ENCODE measurements around the gene VPS26B. TPM values are rescaled to one million over a fixed set of nuclear protein-coding genes. Genes with fewer than 3 reads are reported as not detected.

VPS26B gene
- total RNA-seq, 1 donor from 2014 or later = 19.2 TPM

DNA sequence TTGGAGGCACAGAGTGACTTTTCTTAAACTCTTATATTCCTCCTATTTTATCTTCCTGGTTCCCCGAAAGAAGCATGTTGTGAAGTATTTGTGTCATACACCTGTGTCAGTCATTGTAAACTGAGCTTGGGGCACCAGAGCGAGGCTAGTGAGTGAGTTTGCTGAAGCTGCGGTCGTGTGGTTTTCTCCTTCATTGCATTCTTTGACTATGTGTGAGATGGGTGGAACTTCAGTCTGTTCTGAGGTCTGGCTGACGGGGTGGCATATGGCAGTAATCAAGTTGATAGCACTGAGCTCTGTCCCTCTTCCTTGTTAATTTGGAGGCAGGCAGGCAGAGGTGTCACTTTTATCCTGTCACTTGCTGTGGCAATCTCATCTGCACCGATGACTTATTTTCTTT is 4.2 kb downstream of the VPS26B start:
- DNase-seq (ENCODE audit: low read depth) (no peak), FAIRE-seq (no peak)

GRCh38 chr11:134229126-134229790 is 4.8 kb downstream of the VPS26B start:
- H3K4me3 ChIP-seq (ENCODE audit: low read depth, low read length) = no peak overlapping the region
- no peaks in the 10 kb centered on the region for H3K27me3 ChIP-seq (ENCODE audit: control insufficient read depth, insufficient read depth, low read length)
- FAIRE-seq = no peak
- DNase-seq (ENCODE audit: low read depth) = peak; percentile 25
- H3K36me3 ChIP-seq (ENCODE audit: control insufficient read depth, insufficient read depth, low read length) = no peaks in the 10 kb centered on the region
- TF ChIP-seq CTCF (IDR thresholded peaks at IDR 0.05; ENCODE audit: insufficient read depth, low read length, severe bottlenecking) = no peak

More for the DNA sequence above, 4.2 kb downstream of the VPS26B start:
- TF ChIP-seq CTCF (IDR thresholded peaks at IDR 0.05; ENCODE audit: insufficient read depth, low read length, severe bottlenecking) = no peak
- no peaks in the 10 kb centered on the region for H3K27me3 ChIP-seq (ENCODE audit: control insufficient read depth, insufficient read depth, low read length)
- H3K4me3 ChIP-seq (ENCODE audit: low read depth, low read length) = no peak overlapping the region
- H3K36me3 ChIP-seq (ENCODE audit: control insufficient read depth, insufficient read depth, low read length) = no peaks in the 10 kb centered on the region

- Histone ChIP-seq H3K27me3 (ENCODE audit: control insufficient read depth, insufficient read depth, low read length) (no peaks in the 10 kb centered on the region), H3K4me3 (ENCODE audit: low read depth, low read length) (no peak overlapping the region), H3K36me3 (ENCODE audit: control insufficient read depth, insufficient read depth, low read length) (no peaks in the 10 kb centered on the region)
- DNase-seq (ENCODE audit: low read depth) = no peak
- FAIRE-seq = no peak
- no peak for TF ChIP-seq CTCF (IDR thresholded peaks at IDR 0.05; ENCODE audit: insufficient read depth, low read length, severe bottlenecking)
Measured at GRCh38 chr11:134230339-134230738, 5.9 kb downstream of the VPS26B start.

DNA sequence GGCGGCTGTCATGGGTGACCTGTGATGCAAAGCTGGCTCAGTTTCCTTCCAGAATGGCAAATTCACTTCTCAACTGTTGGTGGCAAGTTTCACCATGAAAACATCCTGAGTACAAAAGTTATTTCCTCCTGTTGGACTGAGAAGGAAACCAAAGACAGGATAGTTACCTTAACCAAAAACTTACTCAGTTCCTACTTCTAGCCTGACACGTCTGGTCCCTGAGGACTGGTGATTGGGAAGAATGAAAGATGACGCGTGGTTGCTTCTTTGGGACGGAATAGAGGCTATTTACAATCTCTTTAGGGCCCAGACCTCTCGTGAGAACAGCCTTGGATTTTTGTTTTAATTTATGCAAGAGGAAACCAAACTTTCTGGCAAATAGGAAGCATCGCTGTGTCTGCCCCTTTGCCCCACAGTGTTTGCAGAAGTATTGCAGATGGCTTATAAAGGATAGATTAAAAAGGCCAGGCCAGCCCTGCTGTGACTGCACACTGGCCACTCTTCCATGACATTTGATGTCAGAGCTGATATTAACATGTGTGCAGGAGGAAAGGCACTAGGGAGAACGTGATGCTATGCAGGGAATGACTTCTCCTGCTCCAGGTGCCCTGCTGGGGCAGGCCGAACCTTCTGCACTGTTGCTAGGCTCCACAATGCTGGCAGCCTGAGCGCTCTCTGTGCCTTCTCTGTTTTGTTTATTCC is 7.6 kb downstream of the VPS26B start:
- TF ChIP-seq CTCF (IDR thresholded peaks at IDR 0.05; ENCODE audit: insufficient read depth, low read length, severe bottlenecking) = no peak
- H3K27me3 ChIP-seq (ENCODE audit: control insufficient read depth, insufficient read depth, low read length) = no peaks in the 10 kb centered on the region
- H3K36me3 ChIP-seq (ENCODE audit: control insufficient read depth, insufficient read depth, low read length) = no peaks in the 10 kb centered on the region
- no peak for FAIRE-seq
- H3K4me3 ChIP-seq (ENCODE audit: low read depth, low read length) = no peak overlapping the region
- DNase-seq (ENCODE audit: low read depth) = no peak

- no peaks in the 10 kb centered on the region for H3K36me3 ChIP-seq (ENCODE audit: control insufficient read depth, insufficient read depth, low read length)
- no peak for FAIRE-seq
- no peak for TF ChIP-seq CTCF (IDR thresholded peaks at IDR 0.05; ENCODE audit: insufficient read depth, low read length, severe bottlenecking)
- no peak for DNase-seq (ENCODE audit: low read depth)
- H3K4me3 ChIP-seq (ENCODE audit: low read depth, low read length) = no peak overlapping the region
- no peaks in the 10 kb centered on the region for H3K27me3 ChIP-seq (ENCODE audit: control insufficient read depth, insufficient read depth, low read length)
Measured at GRCh38 chr11:134233729-134234179, 9.3 kb downstream of the VPS26B start.
